K562 (cell line): ENCODE measurements around the gene AFF3. TPM values are rescaled to one million over a fixed set of nuclear protein-coding genes. Genes with fewer than 3 reads are reported as not detected.

Source experiments
- ATAC-seq: fragments of 200-7000 bp; cut with Tn5 transposase; 3 replicates; pipeline ENCODE4 v1.9.1; 2020; ENCODE audit warnings: moderate library complexity
- BruUV-seq: library from RNA; stranded (reverse); fragments of 400-500 nt; replicated peaks from 2 replicates; lab custom pipeline; 2021; lab: Mats Ljungman, UMichigan
- CTCF ChIA-PET: fragments of 300-600 bp; formaldehyde crosslinking; extraction: SDS; loops from one replicate; lab custom pipeline; 2021; ENCODE audit warnings: low intra/inter-chr PET ratio; lab: Yijun Ruan, JAX
- POLR2A ChIA-PET: fragments of 300-600, 350-650 bp; sonication (Branson Sonifier 250); formaldehyde crosslinking; extraction: SDS; loops from one replicate; lab custom pipeline; 2021; ENCODE audit warnings: antibody characterized with exemption, inconsistent platforms; lab: Yijun Ruan, JAX
- DNase-seq, 4 experiments: peaks; one replicate each; pipeline versions ENCODE4 v3.0.0 to v3.0.0-alpha.2; 2011 to 2018; ENCODE audit warnings: low spot score in 3 of 4, mixed read lengths in 3 of 4; ENCODE audit errors: extremely low read depth in 1 of 4
- FAIRE-seq: peaks from 2 replicates; lab custom pipeline; 2011; peaks lifted over from hg19 to GRCh38; lab: Jason Lieb, UNC
- H2AFZ ChIP-seq: 2 replicates; pipeline ENCODE4 v1.6.0; 2011; ENCODE audit warnings: low read depth, low read length, control low read depth, inconsistent platforms
- H3K27ac ChIP-seq: fragments of 200-600 bp; 3 replicates; pipeline ENCODE4 v1.8.0; 2011; ENCODE audit warnings: low read depth, mild to moderate bottlenecking, control low read depth, inconsistent platforms, low read length, moderate library complexity, mixed read lengths; ENCODE audit errors: extremely low read depth
- H3K27me3 ChIP-seq, 2 experiments: fragments of 300-600 bp in 1 of 2; 2 replicates in 1 of 2; 3 replicates in 1 of 2; pipeline versions ENCODE4 v1.6.0 to v1.8.0; 2011; ENCODE audit warnings: inconsistent platforms in 2 of 2, low read length in 2 of 2, mild to moderate bottlenecking in 1 of 2, mixed read lengths in 1 of 2, moderate library complexity in 1 of 2; ENCODE audit not compliant: control insufficient read depth in 2 of 2, insufficient read depth in 2 of 2
- H3K36me3 ChIP-seq: fragments of 300-600 bp; 3 replicates; pipeline ENCODE4 v1.8.0; 2011; ENCODE audit warnings: mild to moderate bottlenecking, low read length, inconsistent platforms; ENCODE audit not compliant: control insufficient read depth, insufficient read depth
- H3K4me1 ChIP-seq, 2 experiments: fragments of 200-600 bp in 1 of 2; replicated peaks in 1 of 2; 2 replicates in 1 of 2; 3 replicates in 1 of 2; pipeline versions ENCODE4 v1.5.1 to v1.8.0; 2011; ENCODE audit warnings: inconsistent platforms in 2 of 2, low read length in 2 of 2, mild to moderate bottlenecking in 1 of 2, mixed read lengths in 1 of 2, moderate library complexity in 1 of 2; ENCODE audit not compliant: control insufficient read depth in 2 of 2, insufficient read depth in 2 of 2
- H3K4me2 ChIP-seq: 2 replicates; pipeline ENCODE4 v1.6.1; 2011; ENCODE audit warnings: low read length, control low read depth, inconsistent platforms, mixed read lengths; ENCODE audit not compliant: insufficient read depth
- H3K4me3 ChIP-seq: fragments of 200-600 bp; sonication (generic), shearing (Covaris generic); 2 replicates; pipeline ENCODE4 v1.5.1; 2016; ENCODE audit warnings: control low read depth, inconsistent platforms
- H3K79me2 ChIP-seq: fragments of 200-600 bp; 3 replicates; pipeline ENCODE4 v1.8.0; 2011; ENCODE audit warnings: low read length, inconsistent platforms; ENCODE audit not compliant: control insufficient read depth, insufficient read depth
- H3K9ac ChIP-seq, 2 experiments: 2 replicates each; pipeline versions ENCODE4 v1.6.0 to v1.6.1; 2011; ENCODE audit warnings: low read depth in 2 of 2, low read length in 2 of 2, control low read depth in 1 of 2, inconsistent platforms in 1 of 2, mild to moderate bottlenecking in 1 of 2, mixed read lengths in 1 of 2; ENCODE audit not compliant: insufficient read depth in 1 of 2
- H3K9me1 ChIP-seq: one replicate; pipeline ENCODE4 v1.6.0; 2011; ENCODE audit warnings: inconsistent platforms, mild to moderate bottlenecking, low read length, moderate library complexity; ENCODE audit not compliant: control insufficient read depth, insufficient read depth
- H3K9me3 ChIP-seq: replicated peaks from 2 replicates; pipeline ENCODE4 v1.5.1; 2011; ENCODE audit warnings: low read depth, low read length, inconsistent platforms; ENCODE audit not compliant: control insufficient read depth, insufficient read depth
- H4K20me1 ChIP-seq: replicated peaks from 2 replicates; pipeline ENCODE4 v1.6.1; 2011; ENCODE audit warnings: low read length, inconsistent platforms, mixed read lengths; ENCODE audit not compliant: control insufficient read depth, insufficient read depth
- ELF2 ChIP-seq: fragments of 250-450 bp; sonication (Bioruptor Pico); IDR thresholded peaks from 2 replicates; pipeline ENCODE4 v1.5.0; 2021; ENCODE audit warnings: mild to moderate bottlenecking
- RBM34 ChIP-seq: fragments of 200-400 bp; formaldehyde crosslinking; IDR thresholded peaks from 2 replicates; pipeline ENCODE4 v1.6.1; 2018; ENCODE audit warnings: low read length, borderline replicate concordance; ENCODE audit not compliant: insufficient read depth
- SMAD1 ChIP-seq: fragments of 150-350 bp; IDR thresholded peaks from 2 replicates; pipeline ENCODE4 v1.6.1; 2014; ENCODE audit warnings: low read length, low read depth; ENCODE audit not compliant: partially characterized antibody
- WGBS: fragments of 100-300 bp; shearing (Covaris generic); methylation state at CpG from one replicate; pipeline ENCODE4 v1.1.6; 2016; ENCODE audit warnings: low coverage, mixed read lengths; ENCODE audit not compliant: insufficient coverage; ENCODE audit errors: missing lambda C conversion rate; 5-methylcytosine and 5-hydroxymethylcytosine counted together
- in situ Hi-C: fragments of 300-500 bp; cut with MboI; formaldehyde crosslinking; loops from 4 replicates; pipeline ENCODE4 v1.15.0; 2018; ENCODE audit warnings: inconsistent platforms, mixed read lengths
- intact Hi-C: fragments of 100-400 bp; cut with micrococcal nuclease; formaldehyde crosslinking; loops from 2 replicates; pipeline ENCODE4 v1.14.2; 2022
- polyA plus RNA-seq, 8 experiments: library from polyadenylated mRNA; depleted of rRNA in 4 of 8; stranded (reverse) in 5 of 8; unstranded in 3 of 8; fragments of >200 nt; fragmentation: Nextera tagmentation in 2 of 8; fragmentation: Illumina TruSeq in 1 of 8; extraction: Ambion mirVana in 2 of 8; extraction: Trizol in 1 of 8; gene quantifications; 2 replicates each; pipeline versions ENCODE4 v1.2.1 to v1.2.3, GENCODE V29; 2011 to 2014; ENCODE audit warnings: inconsistent platforms in 1 of 8, missing spikeins in 1 of 8
- total RNA-seq, 7 experiments: library from RNA; depleted of rRNA in 6 of 7; stranded (reverse); fragments of >200 nt in 6 of 7; fragmentation: Illumina TruSeq in 2 of 7; extraction: Trizol in 2 of 7; gene quantifications; 2 replicates each; pipeline versions ENCODE4 v1.2.1 to v1.2.3, GENCODE V29; 2011 to 2021; ENCODE audit warnings: low replicate concordance in 1 of 7
- TF ChIP-seq, protein P1 (sequence below): fragments of 250-450 bp; sonication (Bioruptor Pico); IDR thresholded peaks from 2 replicates; pipeline ENCODE4 v1.5.0; 2020; ENCODE audit warnings: mild to moderate bottlenecking, borderline replicate concordance
- TF ChIP-seq, protein P2 (sequence below): fragments of 150-350 bp; conservative IDR thresholded peaks from 2 replicates; pipeline ENCODE4 v1.6.1; 2014; ENCODE audit warnings: low read length
- TF ChIP-seq, protein P3 (sequence below): fragments of 450-650 bp; IDR thresholded peaks from 2 replicates; pipeline ENCODE4 v1.6.1; 2016; ENCODE audit warnings: low read depth
- TF ChIP-seq, protein P4 (sequence below): fragments of 450-650 bp; conservative IDR thresholded peaks from 2 replicates; pipeline ENCODE4 v1.6.1; 2016; ENCODE audit warnings: missing genetic modification characterization, low read depth, mild to moderate bottlenecking, control low read depth, missing compliant biosample characterization

Gene AFF3
- total and polyA plus RNA-seq, 9 of the 15 experiments (the other 6 are each of a cell fraction or from before 2014, with no cell fraction given) = 0.02 to 0.11 TPM; not detected in 7

DNA sequence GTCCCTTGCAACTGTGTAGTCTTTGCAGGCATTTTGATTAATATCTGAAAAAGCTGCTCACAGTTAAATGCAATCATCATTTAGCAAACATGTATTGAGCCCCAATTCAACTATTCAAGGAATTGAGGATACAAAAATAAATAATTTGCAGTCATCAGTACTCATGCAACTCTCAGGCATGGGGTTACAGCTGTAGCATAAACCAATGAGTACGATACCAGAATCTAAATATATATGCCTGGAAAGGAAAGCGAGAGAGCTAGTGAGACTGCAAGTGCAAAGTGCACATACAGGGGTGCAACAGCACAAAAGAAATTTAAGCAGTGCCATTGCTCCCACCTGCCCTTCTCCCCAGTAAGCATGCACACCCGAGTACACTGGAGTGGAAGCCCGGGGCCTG, 216.4 kb downstream of the AFF3 start:
- no TSS peak for BruUV-seq
- no peaks in the 10 kb centered on the region for H3K79me2 ChIP-seq
- no peak overlapping the region for H3K4me3 ChIP-seq
- H3K36me3 ChIP-seq = no peaks in the 10 kb centered on the region
- ChIA-PET CTCF (no interaction called here), POLR2A (no interaction called here)
- 0% methylated on average over 4 of the region's 4 CpGs for WGBS
- in situ Hi-C loops (no loop called here), intact Hi-C loops (no loop called here)
- H3K9ac ChIP-seq = no peak overlapping the region
- H4K20me1 ChIP-seq = no peaks in the 10 kb centered on the region
- H3K4me2 ChIP-seq = no peak overlapping the region
- no peaks in the 10 kb centered on the region for H3K9me3 ChIP-seq
- no peak for DNase-seq
- no peak for FAIRE-seq
- ATAC-seq = no peak
- H3K4me1 ChIP-seq = no peaks in the 10 kb centered on the region
- H2AFZ ChIP-seq = no peak overlapping the region
- H3K9me1 ChIP-seq = no peaks in the 10 kb centered on the region
- no peak overlapping the region for H3K27ac ChIP-seq
- peaks cover 0 to 2% of the 10 kb centered on the region in 2 experiments; a peak in 1 of 5 replicates for H3K27me3 ChIP-seq
- TF ChIP-seq SMAD1 (no peak), RBM34 (no peak), ELF2 (CRISPR knock-in tag) (no peak)
- TF ChIP-seq, protein P1, sequence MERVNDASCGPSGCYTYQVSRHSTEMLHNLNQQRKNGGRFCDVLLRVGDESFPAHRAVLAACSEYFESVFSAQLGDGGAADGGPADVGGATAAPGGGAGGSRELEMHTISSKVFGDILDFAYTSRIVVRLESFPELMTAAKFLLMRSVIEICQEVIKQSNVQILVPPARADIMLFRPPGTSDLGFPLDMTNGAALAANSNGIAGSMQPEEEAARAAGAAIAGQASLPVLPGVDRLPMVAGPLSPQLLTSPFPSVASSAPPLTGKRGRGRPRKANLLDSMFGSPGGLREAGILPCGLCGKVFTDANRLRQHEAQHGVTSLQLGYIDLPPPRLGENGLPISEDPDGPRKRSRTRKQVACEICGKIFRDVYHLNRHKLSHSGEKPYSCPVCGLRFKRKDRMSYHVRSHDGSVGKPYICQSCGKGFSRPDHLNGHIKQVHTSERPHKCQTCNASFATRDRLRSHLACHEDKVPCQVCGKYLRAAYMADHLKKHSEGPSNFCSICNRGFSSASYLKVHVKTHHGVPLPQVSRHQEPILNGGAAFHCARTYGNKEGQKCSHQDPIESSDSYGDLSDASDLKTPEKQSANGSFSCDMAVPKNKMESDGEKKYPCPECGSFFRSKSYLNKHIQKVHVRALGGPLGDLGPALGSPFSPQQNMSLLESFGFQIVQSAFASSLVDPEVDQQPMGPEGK = no peak
- TF ChIP-seq, protein P2, sequence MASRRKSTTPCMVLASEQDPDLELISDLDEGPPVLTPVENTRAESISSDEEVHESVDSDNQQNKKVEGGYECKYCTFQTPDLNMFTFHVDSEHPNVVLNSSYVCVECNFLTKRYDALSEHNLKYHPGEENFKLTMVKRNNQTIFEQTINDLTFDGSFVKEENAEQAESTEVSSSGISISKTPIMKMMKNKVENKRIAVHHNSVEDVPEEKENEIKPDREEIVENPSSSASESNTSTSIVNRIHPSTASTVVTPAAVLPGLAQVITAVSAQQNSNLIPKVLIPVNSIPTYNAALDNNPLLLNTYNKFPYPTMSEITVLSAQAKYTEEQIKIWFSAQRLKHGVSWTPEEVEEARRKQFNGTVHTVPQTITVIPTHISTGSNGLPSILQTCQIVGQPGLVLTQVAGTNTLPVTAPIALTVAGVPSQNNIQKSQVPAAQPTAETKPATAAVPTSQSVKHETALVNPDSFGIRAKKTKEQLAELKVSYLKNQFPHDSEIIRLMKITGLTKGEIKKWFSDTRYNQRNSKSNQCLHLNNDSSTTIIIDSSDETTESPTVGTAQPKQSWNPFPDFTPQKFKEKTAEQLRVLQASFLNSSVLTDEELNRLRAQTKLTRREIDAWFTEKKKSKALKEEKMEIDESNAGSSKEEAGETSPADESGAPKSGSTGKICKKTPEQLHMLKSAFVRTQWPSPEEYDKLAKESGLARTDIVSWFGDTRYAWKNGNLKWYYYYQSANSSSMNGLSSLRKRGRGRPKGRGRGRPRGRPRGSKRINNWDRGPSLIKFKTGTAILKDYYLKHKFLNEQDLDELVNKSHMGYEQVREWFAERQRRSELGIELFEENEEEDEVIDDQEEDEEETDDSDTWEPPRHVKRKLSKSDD = no peak
- TF ChIP-seq, protein P3, sequence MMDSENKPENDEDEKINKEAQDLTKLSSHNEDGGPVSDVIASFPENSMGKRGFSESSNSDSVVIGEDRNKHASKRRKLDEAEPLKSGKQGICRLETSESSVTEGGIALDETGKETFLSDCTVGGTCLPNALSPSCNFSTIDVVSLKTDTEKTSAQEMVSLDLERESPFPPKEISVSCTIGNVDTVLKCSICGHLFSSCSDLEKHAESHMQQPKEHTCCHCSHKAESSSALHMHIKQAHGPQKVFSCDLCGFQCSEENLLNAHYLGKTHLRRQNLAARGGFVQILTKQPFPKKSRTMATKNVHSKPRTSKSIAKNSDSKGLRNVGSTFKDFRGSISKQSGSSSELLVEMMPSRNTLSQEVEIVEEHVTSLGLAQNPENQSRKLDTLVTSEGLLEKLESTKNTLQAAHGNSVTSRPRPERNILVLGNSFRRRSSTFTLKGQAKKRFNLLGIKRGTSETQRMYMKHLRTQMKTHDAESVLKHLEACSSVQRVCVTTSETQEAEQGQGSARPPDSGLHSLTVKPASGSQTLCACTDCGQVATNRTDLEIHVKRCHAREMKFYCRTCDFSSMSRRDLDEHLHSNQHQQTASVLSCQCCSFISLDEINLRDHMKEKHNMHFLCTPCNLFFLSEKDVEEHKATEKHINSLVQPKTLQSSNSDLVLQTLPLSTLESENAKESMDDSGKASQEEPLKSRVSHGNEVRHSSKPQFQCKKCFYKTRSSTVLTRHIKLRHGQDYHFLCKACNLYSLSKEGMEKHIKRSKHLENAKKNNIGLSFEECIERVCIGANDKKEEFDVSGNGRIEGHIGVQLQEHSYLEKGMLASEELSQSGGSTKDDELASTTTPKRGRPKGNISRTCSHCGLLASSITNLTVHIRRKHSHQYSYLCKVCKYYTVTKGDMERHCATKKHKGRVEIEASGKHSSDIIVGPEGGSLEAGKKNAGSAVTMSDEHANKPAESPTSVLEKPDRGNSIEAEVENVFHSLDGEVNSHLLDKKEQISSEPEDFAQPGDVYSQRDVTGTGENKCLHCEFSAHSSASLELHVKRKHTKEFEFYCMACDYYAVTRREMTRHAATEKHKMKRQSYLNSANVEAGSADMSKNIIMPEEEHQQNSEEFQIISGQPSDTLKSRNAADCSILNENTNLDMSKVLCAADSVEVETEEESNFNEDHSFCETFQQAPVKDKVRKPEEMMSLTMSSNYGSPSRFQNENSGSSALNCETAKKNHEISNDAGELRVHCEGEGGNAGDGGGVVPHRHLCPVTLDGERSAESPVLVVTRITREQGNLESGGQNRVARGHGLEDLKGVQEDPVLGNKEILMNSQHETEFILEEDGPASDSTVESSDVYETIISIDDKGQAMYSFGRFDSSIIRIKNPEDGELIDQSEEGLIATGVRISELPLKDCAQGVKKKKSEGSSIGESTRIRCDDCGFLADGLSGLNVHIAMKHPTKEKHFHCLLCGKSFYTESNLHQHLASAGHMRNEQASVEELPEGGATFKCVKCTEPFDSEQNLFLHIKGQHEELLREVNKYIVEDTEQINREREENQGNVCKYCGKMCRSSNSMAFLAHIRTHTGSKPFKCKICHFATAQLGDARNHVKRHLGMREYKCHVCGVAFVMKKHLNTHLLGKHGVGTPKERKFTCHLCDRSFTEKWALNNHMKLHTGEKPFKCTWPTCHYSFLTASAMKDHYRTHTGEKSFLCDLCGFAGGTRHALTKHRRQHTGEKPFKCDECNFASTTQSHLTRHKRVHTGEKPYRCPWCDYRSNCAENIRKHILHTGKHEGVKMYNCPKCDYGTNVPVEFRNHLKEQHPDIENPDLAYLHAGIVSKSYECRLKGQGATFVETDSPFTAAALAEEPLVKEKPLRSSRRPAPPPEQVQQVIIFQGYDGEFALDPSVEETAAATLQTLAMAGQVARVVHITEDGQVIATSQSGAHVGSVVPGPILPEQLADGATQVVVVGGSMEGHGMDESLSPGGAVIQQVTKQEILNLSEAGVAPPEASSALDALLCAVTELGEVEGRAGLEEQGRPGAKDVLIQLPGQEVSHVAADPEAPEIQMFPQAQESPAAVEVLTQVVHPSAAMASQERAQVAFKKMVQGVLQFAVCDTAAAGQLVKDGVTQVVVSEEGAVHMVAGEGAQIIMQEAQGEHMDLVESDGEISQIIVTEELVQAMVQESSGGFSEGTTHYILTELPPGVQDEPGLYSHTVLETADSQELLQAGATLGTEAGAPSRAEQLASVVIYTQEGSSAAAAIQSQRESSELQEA = no peak
- TF ChIP-seq, protein P4, sequence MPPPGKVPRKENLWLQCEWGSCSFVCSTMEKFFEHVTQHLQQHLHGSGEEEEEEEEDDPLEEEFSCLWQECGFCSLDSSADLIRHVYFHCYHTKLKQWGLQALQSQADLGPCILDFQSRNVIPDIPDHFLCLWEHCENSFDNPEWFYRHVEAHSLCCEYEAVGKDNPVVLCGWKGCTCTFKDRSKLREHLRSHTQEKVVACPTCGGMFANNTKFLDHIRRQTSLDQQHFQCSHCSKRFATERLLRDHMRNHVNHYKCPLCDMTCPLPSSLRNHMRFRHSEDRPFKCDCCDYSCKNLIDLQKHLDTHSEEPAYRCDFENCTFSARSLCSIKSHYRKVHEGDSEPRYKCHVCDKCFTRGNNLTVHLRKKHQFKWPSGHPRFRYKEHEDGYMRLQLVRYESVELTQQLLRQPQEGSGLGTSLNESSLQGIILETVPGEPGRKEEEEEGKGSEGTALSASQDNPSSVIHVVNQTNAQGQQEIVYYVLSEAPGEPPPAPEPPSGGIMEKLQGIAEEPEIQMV (tag) = no peak
